GM12874 (cell line): ENCODE results near the gene TERT.

ENCODE experiments used
- TF ChIP-seq, protein P1 (sequence below): IDR thresholded peaks from 2 replicates; pipeline ENCODE4 v1.5.1; 2011; ENCODE audit warnings: low read depth, mild to moderate bottlenecking, control low read depth, low read length, moderate library complexity; ENCODE audit not compliant: insufficient read depth

The TERT gene

GRCh38 chr5:1325191-1325741 lies 30.4 kb upstream of the TERT start:
- TF ChIP-seq, protein P1, sequence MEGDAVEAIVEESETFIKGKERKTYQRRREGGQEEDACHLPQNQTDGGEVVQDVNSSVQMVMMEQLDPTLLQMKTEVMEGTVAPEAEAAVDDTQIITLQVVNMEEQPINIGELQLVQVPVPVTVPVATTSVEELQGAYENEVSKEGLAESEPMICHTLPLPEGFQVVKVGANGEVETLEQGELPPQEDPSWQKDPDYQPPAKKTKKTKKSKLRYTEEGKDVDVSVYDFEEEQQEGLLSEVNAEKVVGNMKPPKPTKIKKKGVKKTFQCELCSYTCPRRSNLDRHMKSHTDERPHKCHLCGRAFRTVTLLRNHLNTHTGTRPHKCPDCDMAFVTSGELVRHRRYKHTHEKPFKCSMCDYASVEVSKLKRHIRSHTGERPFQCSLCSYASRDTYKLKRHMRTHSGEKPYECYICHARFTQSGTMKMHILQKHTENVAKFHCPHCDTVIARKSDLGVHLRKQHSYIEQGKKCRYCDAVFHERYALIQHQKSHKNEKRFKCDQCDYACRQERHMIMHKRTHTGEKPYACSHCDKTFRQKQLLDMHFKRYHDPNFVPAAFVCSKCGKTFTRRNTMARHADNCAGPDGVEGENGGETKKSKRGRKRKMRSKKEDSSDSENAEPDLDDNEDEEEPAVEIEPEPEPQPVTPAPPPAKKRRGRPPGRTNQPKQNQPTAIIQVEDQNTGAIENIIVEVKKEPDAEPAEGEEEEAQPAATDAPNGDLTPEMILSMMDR: no peak

GRCh38 chr5:1324719-1325190 lies 29.9 kb upstream of the TERT start:
- TF ChIP-seq, protein P1: no peak

- TF ChIP-seq, protein P1: no peak
These were observed 29.4 kb upstream of the TERT start for GRCh38 chr5:1324301-1324700.

DNA sequence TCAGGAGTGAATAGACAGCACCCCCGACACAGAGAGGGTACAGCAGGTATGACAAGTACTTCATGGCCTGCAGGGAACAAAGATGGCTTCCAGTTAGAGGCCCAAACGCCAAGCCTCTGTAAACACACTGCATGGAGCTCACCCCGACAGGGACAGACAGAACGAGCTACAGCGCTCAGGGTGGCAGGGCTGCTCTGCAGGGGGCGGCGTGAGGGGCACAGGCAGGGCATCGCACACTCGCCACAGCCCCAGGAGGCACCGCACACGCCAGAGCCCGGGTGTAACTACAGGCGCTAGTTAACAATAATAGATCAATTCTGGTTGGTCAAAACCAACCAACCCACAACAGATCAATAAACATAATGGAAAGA lies 28.9 kb upstream of the TERT start:
- TF ChIP-seq, protein P1: no peak

- TF ChIP-seq, protein P1: no peak
These were observed 28.3 kb upstream of the TERT start for GRCh38 chr5:1322955-1323802.

GRCh38 chr5:1322036-1322900 lies 27.4 kb upstream of the TERT start:
- TF ChIP-seq, protein P1: no peak

- TF ChIP-seq, protein P1: no peak
These were observed 26.7 kb upstream of the TERT start for GRCh38 chr5:1321576-1321975.
